Ovary (tissue), 9 donors: ENCODE results near the gene MDC1. TPM values are rescaled to one million over a fixed set of nuclear protein-coding genes. Genes with fewer than 3 reads are reported as not detected.
A peak's percentile ranks its signal among the peaks of the same experiment; 100 is the strongest.

Source experiments
- DNase-seq, 5 donors: peaks; one replicate each; pipeline ENCODE4 v3.0.0-alpha.2; 2019 to 2020
- H3K27ac ChIP-seq, 2 donors: fragments of 200-600 bp; one replicate each; pipeline versions ENCODE4 v1.5.1 to v1.8.0; 2019 to 2022
- H3K27me3 ChIP-seq: fragments of 200-600 bp; one replicate; pipeline ENCODE4 v1.8.0; 2022
- H3K36me3 ChIP-seq: fragments of 200-600 bp; sonication (generic); one replicate; pipeline ENCODE4 v1.5.1; 2019
- H3K4me1 ChIP-seq: one replicate; pipeline ENCODE4 v1.8.1; 2013; ENCODE audit warnings: mild to moderate bottlenecking, moderate library complexity; ENCODE audit not compliant: insufficient read depth
- H3K4me3 ChIP-seq: fragments of 200-600 bp; sonication (generic); one replicate; pipeline ENCODE4 v1.5.1; 2017
- H3K9me3 ChIP-seq, 2 donors: fragments of 200-600 bp in 1 of 2; sonication (generic) in 1 of 2; one replicate each; pipeline versions ENCODE4 v1.5.1 to v1.8.1; 2013 to 2019; ENCODE audit warnings: mild to moderate bottlenecking in 1 of 2, moderate library complexity in 1 of 2
- EP300 ChIP-seq: sonication (generic); formaldehyde crosslinking; IDR thresholded peaks from one replicate; pipeline ENCODE4 v1.6.1; 2017; ENCODE audit warnings: antibody characterized with exemption
- POLR2A ChIP-seq: fragments of 450-650 bp; IDR thresholded peaks from one replicate; pipeline ENCODE4 v1.6.1; 2017; ENCODE audit warnings: antibody characterized with exemption, mild to moderate bottlenecking, moderate library complexity
- WGBS, 3 donors: extraction: QIAGEN DNeasy Blood & Tissue Kit in 1 of 3; methylation state at CpG; one replicate each; pipeline versions ENCODE4 v1.1.5 to v1.1.7; 2013 to 2017; 5-methylcytosine and 5-hydroxymethylcytosine counted together
- intact Hi-C, 4 donors: fragments of 100-400 bp; cut with DNase I; formaldehyde crosslinking; loops; one replicate each; pipeline versions ENCODE4 v1.11.0 to v1.15.1; 2022 to 2023
- polyA plus RNA-seq, 2 donors: library from polyadenylated mRNA; stranded (reverse); fragments of 200-250 nt in 1 of 2; fragments of 350-450 nt in 1 of 2; fragmentation: Illumina TruSeq in 1 of 2; extraction: RNeasy Lipid Tissue Mini Kit (QIAGEN cat#74804) in 1 of 2; gene quantifications; one replicate each; pipeline ENCODE4 v1.2.3, GENCODE V29; 2013 to 2014
- total RNA-seq, 7 donors: library from RNA; depleted of rRNA in 2 of 7; stranded (reverse); fragments of >200 nt in 2 of 7; fragmentation: NEBNext Ultra II Directional in 3 of 7; extraction: Animal tissue kit (Norgen Biotek cat#: 25700) in 3 of 7; gene quantifications; one replicate each; pipeline versions ENCODE4 v1.1.0 to v1.2.4, GENCODE V29; 2016 to 2023
- TF ChIP-seq, protein P1 (sequence below), 3 donors: fragments of 450-650 bp in 2 of 3; fragments of 200-600 bp in 1 of 3; IDR thresholded peaks; one replicate each; pipeline versions ENCODE4 v1.5.1 to v1.8.0; 2016 to 2022; ENCODE audit warnings: antibody characterized with exemption in 3 of 3, mild to moderate bottlenecking in 1 of 3
- donor health status: DM: no; HTN: no; CAD: no; lungs with moderate emphysema.
- donor health status: DM: no; HTN: no; CAD: no.
- donor health status: Bipolar disorder and iron deficiency.
- donor health status: DM: yes; HTN: yes; CAD: no.
- donor health status: DM: no; HTN: no; CAD: no.
- donor health status: DM: yes; HTN: yes; CAD: no.

The MDC1 gene
- total and polyA plus RNA-seq, 9 donors: 13.1 to 62.5 (median 39.2) TPM

DNA sequence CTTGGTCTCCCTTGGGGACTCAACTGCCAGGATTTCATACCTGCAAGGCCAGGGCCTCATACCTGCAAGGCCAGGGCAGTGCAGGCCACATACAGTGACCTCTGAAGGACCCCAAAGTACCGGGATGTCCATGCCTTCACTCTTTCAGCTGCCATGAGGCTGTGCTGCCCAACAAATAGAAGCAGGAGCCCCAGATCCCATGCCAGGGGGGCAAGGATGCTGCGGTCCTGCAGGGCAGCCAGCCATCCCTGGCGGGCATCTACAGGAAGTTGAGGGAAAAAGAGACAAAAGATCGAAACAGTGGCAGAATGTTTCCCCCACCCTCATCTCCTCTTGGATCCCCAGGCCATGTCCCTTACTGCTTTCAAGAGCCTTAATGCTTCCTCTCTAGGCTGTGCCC, 27.1 kb downstream of the MDC1 start:
- peak in 2 of 5 donors; percentile 39 to 45 for DNase-seq
- intact Hi-C loops: loop anchor here in 3 of 4 donors (5.0 to 10.0 kb wide), 2 partner anchors 73 to 195 kb away; partner anchors contain the start of genes DDR1 (in 2 of the 3), MRPS18B (in 1 of the 3) and PPP1R10 (in 1 of the 3)

DNA sequence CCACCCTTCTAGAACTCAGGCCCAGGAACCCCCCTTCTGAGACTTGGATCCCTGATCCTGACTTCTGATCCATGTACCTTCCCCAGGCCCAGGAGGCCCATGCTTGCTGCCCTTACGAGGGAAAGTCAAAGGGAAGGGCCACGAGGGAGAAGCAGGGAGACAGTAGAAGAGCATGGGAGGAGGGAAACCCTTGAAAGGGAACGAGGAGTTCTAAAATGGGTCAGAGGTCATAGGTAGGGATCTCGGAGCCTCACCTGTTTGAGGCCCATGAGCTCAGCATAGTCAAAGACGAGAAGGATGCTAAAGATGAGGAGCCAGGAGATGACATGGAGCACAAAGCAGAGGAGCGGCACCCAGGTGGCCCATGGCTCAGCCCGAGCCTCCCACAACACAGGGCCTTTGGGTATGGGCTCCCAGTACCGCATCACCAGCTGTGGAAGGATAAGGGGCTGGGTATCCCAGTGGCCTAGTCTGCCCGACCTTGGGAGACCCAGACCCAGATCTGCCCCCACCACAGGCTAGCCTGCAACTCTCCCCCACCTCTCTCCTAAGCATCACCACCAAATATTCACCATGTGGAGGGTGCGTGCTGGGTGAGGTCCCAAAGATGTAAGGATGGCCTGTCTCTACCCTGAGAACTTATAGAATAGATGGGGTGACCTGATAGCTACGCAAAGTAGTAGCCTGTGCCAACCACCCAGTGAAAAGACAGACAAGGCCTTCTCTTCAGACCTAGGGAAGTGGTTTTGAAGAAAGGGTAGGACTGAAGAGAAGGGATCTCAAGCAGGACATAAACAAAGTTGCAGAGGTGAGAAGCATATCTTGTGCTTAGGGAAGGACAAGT, 27.8 kb downstream of the MDC1 start:
- peak in 2 of 5 donors; percentile 35 to 38 for DNase-seq
- Histone ChIP-seq H3K4me1 (peaks cover 6% of the 10 kb centered on the region), H3K27ac (no peak overlapping the region), H3K4me3 (no peak overlapping the region), H3K36me3 (no peaks in the 10 kb centered on the region), H3K9me3 (no peaks in the 10 kb centered on the region), H3K27me3 (no peaks in the 10 kb centered on the region)
- TF ChIP-seq EP300: no peak
- no peak for TF ChIP-seq POLR2A
- TF ChIP-seq, protein P1, sequence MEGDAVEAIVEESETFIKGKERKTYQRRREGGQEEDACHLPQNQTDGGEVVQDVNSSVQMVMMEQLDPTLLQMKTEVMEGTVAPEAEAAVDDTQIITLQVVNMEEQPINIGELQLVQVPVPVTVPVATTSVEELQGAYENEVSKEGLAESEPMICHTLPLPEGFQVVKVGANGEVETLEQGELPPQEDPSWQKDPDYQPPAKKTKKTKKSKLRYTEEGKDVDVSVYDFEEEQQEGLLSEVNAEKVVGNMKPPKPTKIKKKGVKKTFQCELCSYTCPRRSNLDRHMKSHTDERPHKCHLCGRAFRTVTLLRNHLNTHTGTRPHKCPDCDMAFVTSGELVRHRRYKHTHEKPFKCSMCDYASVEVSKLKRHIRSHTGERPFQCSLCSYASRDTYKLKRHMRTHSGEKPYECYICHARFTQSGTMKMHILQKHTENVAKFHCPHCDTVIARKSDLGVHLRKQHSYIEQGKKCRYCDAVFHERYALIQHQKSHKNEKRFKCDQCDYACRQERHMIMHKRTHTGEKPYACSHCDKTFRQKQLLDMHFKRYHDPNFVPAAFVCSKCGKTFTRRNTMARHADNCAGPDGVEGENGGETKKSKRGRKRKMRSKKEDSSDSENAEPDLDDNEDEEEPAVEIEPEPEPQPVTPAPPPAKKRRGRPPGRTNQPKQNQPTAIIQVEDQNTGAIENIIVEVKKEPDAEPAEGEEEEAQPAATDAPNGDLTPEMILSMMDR (IDR thresholded peaks at IDR 0.05): no peak
- intact Hi-C loops: loop anchor here in 3 of 4 donors (5.0 to 10.0 kb wide), 2 partner anchors 72 to 196 kb away; partner anchors contain the start of genes DDR1 (in 2 of the 3), MRPS18B (in 1 of the 3) and PPP1R10 (in 1 of the 3)
- WGBS, 3 donors: 83 to 84% (median 83%) methylated on average over 11 of the region's 11 CpGs

More for the DNA sequence above, 27.1 kb downstream of the MDC1 start:
- peaks cover 8% of the 10 kb centered on the region for H3K4me1 ChIP-seq
- no peak for TF ChIP-seq POLR2A
- no peak for TF ChIP-seq EP300
- TF ChIP-seq, protein P1 (IDR thresholded peaks at IDR 0.05): no peak
- peak overlapping the region in 1 of 2 donors; percentile 81 for H3K27ac ChIP-seq
- H3K36me3 ChIP-seq: no peaks in the 10 kb centered on the region
- H3K27me3 ChIP-seq: no peaks in the 10 kb centered on the region
- WGBS, 3 donors: 25 to 29% (median 28%) methylated on average over 4 of the region's 4 CpGs
- H3K9me3 ChIP-seq: no peaks in the 10 kb centered on the region
- peak overlapping the region; percentile 73 for H3K4me3 ChIP-seq

DNA sequence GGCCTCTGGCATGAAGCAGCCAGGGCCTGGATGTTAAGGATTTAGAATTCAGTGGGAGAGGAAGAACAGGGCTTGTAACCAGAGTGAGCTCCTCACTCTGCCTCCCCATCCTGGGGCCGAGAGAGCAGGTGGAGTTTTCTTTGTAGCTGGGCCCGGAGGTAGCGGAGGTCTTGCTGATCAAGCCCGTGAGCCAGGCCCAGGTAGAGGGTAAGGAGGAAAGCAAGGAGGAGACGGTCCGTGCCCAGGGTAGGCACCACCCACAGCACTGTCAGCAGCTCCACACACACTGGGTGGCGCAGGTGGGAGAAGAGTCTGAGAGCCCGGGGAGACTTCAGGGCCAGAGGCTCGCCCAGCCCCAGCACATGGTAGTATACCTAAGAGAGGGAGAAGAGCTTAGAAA, 28.5 kb downstream of the MDC1 start:
- H3K27ac ChIP-seq: peak overlapping the region in 1 of 2 donors; percentile 95
- H3K27me3 ChIP-seq: no peaks in the 10 kb centered on the region
- intact Hi-C loops: loop anchor here in 3 of 4 donors (5.0 to 10.0 kb wide), 2 partner anchors 71 to 196 kb away; partner anchors contain the start of genes DDR1 (in 2 of the 3), MRPS18B (in 1 of the 3) and PPP1R10 (in 1 of the 3)
- no peaks in the 10 kb centered on the region for H3K9me3 ChIP-seq
- TF ChIP-seq EP300 (no peak), POLR2A (no peak)
- TF ChIP-seq, protein P1 (IDR thresholded peaks at IDR 0.05): no peak
- 87 to 93% (median 87%) methylated on average over 9 of the region's 9 CpGs for WGBS, 3 donors
- peak in 2 of 5 donors; percentile 41 for DNase-seq
- no peaks in the 10 kb centered on the region for H3K36me3 ChIP-seq
- H3K4me3 ChIP-seq: no peak overlapping the region
- peaks cover 8% of the 10 kb centered on the region for H3K4me1 ChIP-seq

DNA sequence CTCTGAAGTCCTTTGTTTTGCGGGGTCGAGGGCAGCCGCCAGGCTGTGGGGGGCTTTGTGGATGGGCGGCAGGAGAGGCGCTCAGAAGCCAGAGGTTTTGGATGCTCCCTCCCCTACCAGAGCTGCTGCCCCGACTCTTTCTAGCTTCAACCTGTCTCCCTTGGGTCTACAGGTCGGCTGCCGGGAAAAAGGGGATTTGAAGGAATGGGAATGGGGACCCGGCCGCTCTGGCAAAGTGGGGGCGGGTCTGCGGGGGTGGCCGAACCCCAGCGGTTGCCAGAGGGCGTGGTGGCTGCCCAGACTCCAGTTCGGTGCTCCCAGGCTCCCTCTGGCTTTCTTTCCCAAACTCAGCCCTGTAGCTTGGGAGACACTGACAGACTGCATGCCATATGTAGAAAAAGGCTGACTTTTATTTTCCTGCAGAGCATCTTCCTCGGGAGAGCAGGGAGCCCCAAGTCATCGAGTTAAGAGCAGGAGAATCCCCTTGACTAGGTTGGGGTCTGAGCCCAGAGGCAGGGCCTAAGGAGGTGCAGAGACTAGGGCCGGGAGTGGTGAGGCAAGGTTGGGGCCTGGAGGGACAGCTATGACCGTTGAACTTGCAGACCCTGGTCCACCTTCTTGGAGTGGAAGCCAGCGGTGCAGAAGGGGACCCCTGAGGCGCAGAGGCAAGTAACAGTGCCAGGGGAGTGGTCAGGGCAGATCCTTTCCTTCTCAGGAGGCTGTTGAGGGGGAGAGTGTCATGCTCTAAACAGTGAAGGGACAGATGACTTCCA, 29.2 kb downstream of the MDC1 start:
- WGBS, 3 donors: 9 to 12% (median 10%) methylated on average over 21 to 22 of the region's 22 CpGs
- TF ChIP-seq, protein P1 (IDR thresholded peaks at IDR 0.05): peak in 1 of 3 donors; percentile 20
- no peak for TF ChIP-seq EP300
- H3K27me3 ChIP-seq: no peaks in the 10 kb centered on the region
- H3K9me3 ChIP-seq: no peaks in the 10 kb centered on the region
- peak overlapping the region; percentile 54 for H3K4me3 ChIP-seq
- DNase-seq: peak; percentile 56 to 73 (median 69)
- no peaks in the 10 kb centered on the region for H3K36me3 ChIP-seq
- peaks cover 9% of the 10 kb centered on the region for H3K4me1 ChIP-seq
- H3K27ac ChIP-seq: peak overlapping the region; percentile 95 to 96
- intact Hi-C loops: loop anchor here in 3 of 4 donors (2.0 to 10.0 kb wide), 3 partner anchors 33 to 197 kb away; partner anchors contain the start of genes TUBB (in 3 of the 3), DDR1 (in 2 of the 3), MRPS18B (in 1 of the 3) and PPP1R10 (in 1 of the 3)
